GM21576 (cell line): ENCODE data around the gene MAP3K7CL.
"Not testable (repeated sequence)": the region's sequence is repeated elsewhere in the genome, so short reads cannot be mapped to it uniquely, and the experiment has no call there.

ENCODE experiments used
- ATAC-seq: cut with Tn5 transposase; IDR thresholded peaks from one replicate; pipeline ENCODE4 v1.9.1; 2021; ENCODE audit warnings: mild to moderate bottlenecking, moderate library complexity; ENCODE audit not compliant: unreplicated experiment

The MAP3K7CL gene

GRCh38 chr21:29133241-29133640, 2.8 kb downstream of the MAP3K7CL start:
- no peak for ATAC-seq

GRCh38 chr21:29133796-29134195, 3.4 kb downstream of the MAP3K7CL start:
- no peak for ATAC-seq

- no peak for ATAC-seq
Measured at GRCh38 chr21:29135481-29135880, 5.0 kb downstream of the MAP3K7CL start.

- ATAC-seq = no peak
Measured at GRCh38 chr21:29136033-29136432, 5.6 kb downstream of the MAP3K7CL start.

GRCh38 chr21:29144736-29145353, 14.4 kb downstream of the MAP3K7CL start:
- ATAC-seq = no peak

- ATAC-seq = no peak
Measured at GRCh38 chr21:29145354-29145782, 14.9 kb downstream of the MAP3K7CL start.

GRCh38 chr21:29145852-29146453, 15.5 kb downstream of the MAP3K7CL start:
- no peak for ATAC-seq

- no peak for ATAC-seq
Measured at GRCh38 chr21:29146726-29147125, 16.3 kb downstream of the MAP3K7CL start.

GRCh38 chr21:29148530-29148929, 18.1 kb downstream of the MAP3K7CL start:
- ATAC-seq = no peak

- no peak for ATAC-seq
Measured at GRCh38 chr21:29149808-29150425, 19.5 kb downstream of the MAP3K7CL start.

- no peak for ATAC-seq
Measured at GRCh38 chr21:29151931-29152330, 21.5 kb downstream of the MAP3K7CL start.

- no peak for ATAC-seq
Measured at GRCh38 chr21:29152916-29153315, 22.5 kb downstream of the MAP3K7CL start.

GRCh38 chr21:29154270-29154669, 23.8 kb downstream of the MAP3K7CL start:
- no peak for ATAC-seq

GRCh38 chr21:29155118-29155932, 24.9 kb downstream of the MAP3K7CL start:
- no peak for ATAC-seq

- no peak for ATAC-seq
Measured at GRCh38 chr21:29155933-29156260, 25.5 kb downstream of the MAP3K7CL start.

GRCh38 chr21:29157080-29157479, 26.6 kb downstream of the MAP3K7CL start:
- ATAC-seq = no peak

GRCh38 chr21:29159842-29160241, 29.4 kb downstream of the MAP3K7CL start:
- ATAC-seq = no peak

GRCh38 chr21:29162825-29163224, 32.4 kb downstream of the MAP3K7CL start:
- ATAC-seq = not testable (repeated sequence)

GRCh38 chr21:29163341-29164115, 33.1 kb downstream of the MAP3K7CL start:
- ATAC-seq = no peak

- ATAC-seq = no peak
Measured at GRCh38 chr21:29164323-29164942, 34.0 kb downstream of the MAP3K7CL start.
